ENCODE results near the gene TRIM41.

- TF ChIP-seq SIN3A (IDR thresholded peaks at IDR 0.05; ENCODE audit: borderline replicate concordance, insufficient read depth, low read length) = peak; percentile 79; the same call in 1 of the 2 replicates
- peak; percentile 51 for TF ChIP-seq FOXP2 (optimal IDR thresholded peaks at IDR 0.05; ENCODE audit: borderline replicate concordance, extremely low read depth, extremely low read length, insufficient read depth)
- peak; percentile 88 for TF ChIP-seq POLR2AphosphoS5 (IDR thresholded peaks at IDR 0.05; ENCODE audit: low read depth, low read length)
- TF ChIP-seq TAF1 (IDR thresholded peaks at IDR 0.05; ENCODE audit: borderline replicate concordance, insufficient read depth, low read length) = peak; percentile 51; the same call in 1 of the 2 replicates
- TF ChIP-seq REST (IDR thresholded peaks at IDR 0.05; ENCODE audit: insufficient read depth in 1 of 2, low read depth in 2 of 2, low read length in 2 of 2) = no peak; a peak in 1 of 4 replicates
Observed at GRCh38 chr5:181246276-181247049, 23.4 kb downstream of the TRIM41 start.
